GM12878 (cell line): ENCODE results near the gene MRTFA.

Source experiments
- CTCF ChIP-seq, 3 experiments: IDR thresholded peaks in 2 of 3; conservative IDR thresholded peaks in 1 of 3; 2 replicates each; pipeline ENCODE4 v1.5.1; 2011; ENCODE audit warnings: low read depth in 3 of 3, low read length in 3 of 3, mild to moderate bottlenecking in 3 of 3, control low read depth in 2 of 3, moderate library complexity in 2 of 3, inconsistent platforms in 1 of 3, mixed read lengths in 1 of 3; ENCODE audit not compliant: control insufficient read depth in 2 of 3, insufficient read depth in 1 of 3; ENCODE audit errors: extremely low read depth in 1 of 3
- POLR2A ChIP-seq: IDR thresholded peaks from 2 replicates; pipeline ENCODE4 v1.6.1; 2011; ENCODE audit warnings: low read depth, mild to moderate bottlenecking, low read length

DNA sequence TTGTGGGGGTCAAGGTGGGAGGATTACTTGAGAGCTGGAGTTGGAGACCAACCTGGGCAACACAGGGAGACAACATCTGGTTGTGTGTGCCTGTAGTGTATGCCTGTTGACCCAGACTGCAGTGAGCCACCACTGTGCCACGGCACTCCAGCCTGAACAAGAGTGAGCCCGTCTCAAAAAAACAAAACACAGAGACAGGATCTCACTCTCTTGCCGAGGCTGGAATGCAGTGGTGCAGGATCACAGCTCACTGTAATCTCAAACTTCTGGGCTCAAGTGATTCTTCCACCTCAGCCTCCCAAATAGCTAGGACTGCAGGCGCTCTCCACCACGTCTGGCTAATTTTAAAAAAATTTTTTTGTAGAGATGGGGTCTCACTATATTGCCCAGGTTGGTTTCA, 153.6 kb downstream of the MRTFA start:
- no peak for TF ChIP-seq CTCF (IDR thresholded peaks at IDR 0.05 in 2 of 3, conservative IDR thresholded peaks at IDR 0.05 in 1 of 3; ENCODE audit: control insufficient read depth in 2 of 3, extremely low read depth in 1 of 3, insufficient read depth in 1 of 3, low read depth in 3 of 3, low read length in 3 of 3)
- no peak for TF ChIP-seq POLR2A
